Heart right ventricle (tissue), 16 donors: ENCODE measurements around the gene SIRT4. TPM values are rescaled to one million over a fixed set of nuclear protein-coding genes. Genes with fewer than 3 reads are reported as not detected.
A peak's percentile ranks its signal among the peaks of the same experiment; 100 is the strongest.
"Not testable (repeated sequence)": the region's sequence is repeated elsewhere in the genome, so short reads cannot be mapped to it uniquely, and the experiment has no call there.

Experiments used
- ATAC-seq, 8 donors: fragments of 200-7000 bp; cut with Tn5 transposase; one replicate each; pipeline ENCODE4 v1.9.1; 2020; ENCODE audit warnings: mild to moderate bottlenecking in 8 of 8, moderate library complexity in 8 of 8, moderate number of reproducible peaks in 1 of 8
- DNase-seq, 2 donors: peaks; one replicate each; pipeline ENCODE4 v3.0.0-alpha.2; 2020
- H3K27ac ChIP-seq, 10 donors: fragments of 200-600 bp; sonication (generic) in 2 of 10; one replicate each; pipeline versions ENCODE4 v1.5.0 to v1.8.0; 2020 to 2022; ENCODE audit warnings: mild to moderate bottlenecking in 3 of 10
- H3K27me3 ChIP-seq, 7 donors: fragments of 200-600 bp; one replicate each; pipeline ENCODE4 v1.8.0; 2021 to 2022; ENCODE audit warnings: mild to moderate bottlenecking in 2 of 7
- H3K36me3 ChIP-seq, 9 donors: fragments of 200-600 bp; sonication (generic) in 1 of 9; one replicate each; pipeline versions ENCODE4 v1.5.0 to v1.8.0; 2020 to 2022; ENCODE audit warnings: mild to moderate bottlenecking in 2 of 9
- H3K4me1 ChIP-seq, 9 donors: fragments of 200-600 bp; sonication (generic) in 1 of 9; one replicate each; pipeline versions ENCODE4 v1.5.0 to v1.8.0; 2020 to 2022; ENCODE audit warnings: mild to moderate bottlenecking in 4 of 9
- H3K4me3 ChIP-seq, 10 donors: fragments of 200-600 bp; sonication (generic) in 2 of 10; one replicate each; pipeline versions ENCODE4 v1.5.0 to v1.8.0; 2020 to 2022; ENCODE audit warnings: mild to moderate bottlenecking in 7 of 10, moderate library complexity in 2 of 10
- H3K9me3 ChIP-seq, 11 donors: fragments of 200-600 bp in 10 of 11; sonication (generic) in 2 of 11; one replicate each; pipeline versions ENCODE4 v1.5.0 to v1.8.0; 2013 to 2022; ENCODE audit warnings: mild to moderate bottlenecking in 2 of 11, control low read depth in 1 of 11, moderate library complexity in 1 of 11
- CTCF ChIP-seq, 9 donors: fragments of 200-600 bp; sonication (generic) in 2 of 9; IDR thresholded peaks; one replicate each; pipeline versions ENCODE4 v1.5.0 to v1.8.0; 2021 to 2022; ENCODE audit warnings: antibody characterized with exemption in 9 of 9, mild to moderate bottlenecking in 5 of 9, moderate library complexity in 1 of 9
- WGBS, 2 donors: extraction: QIAGEN DNeasy Blood & Tissue Kit; methylation state at CpG; one replicate each; pipeline ENCODE4 v1.1.7; 2013; ENCODE audit warnings: inconsistent platforms in 1 of 2; 5-methylcytosine and 5-hydroxymethylcytosine counted together
- intact Hi-C, 10 donors: fragments of 100-400 bp; cut with DNase I; formaldehyde crosslinking; loops; one replicate each; pipeline versions ENCODE4 v1.11.1 to v1.14.2; 2022
- long read RNA-seq, 3 donors: library from polyadenylated mRNA; unstranded; transcript quantifications; one replicate each; pipeline ENCODE4 v2.0.0, GENCODE V29; 2020 to 2021
- polyA plus RNA-seq, 2 donors: library from polyadenylated mRNA; stranded (reverse); fragments of 200-250 nt; gene quantifications; one replicate each; pipeline ENCODE4 v1.2.3, GENCODE V29; 2013
- total RNA-seq, 10 donors: library from RNA; stranded (reverse); fragmentation: NEBNext Ultra II Directional in 3 of 10; extraction: Animal tissue kit (Norgen Biotek cat#: 25700) in 3 of 10; gene quantifications; one replicate each; pipeline versions ENCODE4 v1.2.1 to v1.2.4, GENCODE V29; 2021 to 2023
- donor health status: Arrhythmogenic right ventricular cardiomyopathy.
- donor health status: ischemic (EF 13 %, LVEDD 7.1; RV severe dilation, severe dysfunction).
- donor health status: healthy with polysubstance abuse.
- donor health status: DM: no; HTN: yes; CAD: no.
- donor health status: DM: no; HTN: no; CAD: no.
- donor health status: ischemic (EF 25% LVEDD 6.9; RV normal size, moderate dysfunction).
- donor health status: ischemic (EF 25% LVEDD 5.7; RV mildly dilated, moderate dysfunction).
- donor health status: healthy.
- donor health status: DM: yes; HTN: yes; CAD: no.
- donor health status: Ischemic cardiomyopathy.
- donor health status: ischemic (EF 35%, LVEDD 5.7; RV mildly dilated, moderate dysfunction).
- donor health status: nonischemic (EF 11% LVEDD 7.7; RV severe dilation, severe dysfunction).
- donor health status: DM: yes; HTN: yes; CAD: no.
- donor health status: PGD.
- donor health status: ischemic (EF 29% LVEDD 5.4; RV normal size, mild dysfunction).
- donor health status: nonischemic (EF 23%, LVEDD 6.1; RV moderate dilation, normal function).

Gene SIRT4
- total RNA-seq (1 to 10 TPM; 3.7 to 9.0 (median 4.7) TPM), polyA plus RNA-seq (1 to 10 TPM; 2.8 to 6.2 TPM)
- long read RNA-seq, donor 1, partial matches to known transcripts = 0 of 2 reads
- long read RNA-seq, donor 1, other reads (novel, unspliced or antisense) = 0 of 2 reads
- long read RNA-seq, donor 2, transcript SIRT4-201 (4 exons, 1,217 nt) = major isoform, 6 of 8 reads
- long read RNA-seq, donor 2, partial matches to known transcripts = 0 of 8 reads
- long read RNA-seq, donor 2, other reads (novel, unspliced or antisense) = 2 of 8 reads
- long read RNA-seq, donor 3, partial matches to known transcripts = 0 of 3 reads
- long read RNA-seq, donor 3, other reads (novel, unspliced or antisense) = 1 of 3 reads

- DNase-seq = peak; percentile 79 to 94
- no peaks in the 10 kb centered on the region for H3K9me3 ChIP-seq
- H3K4me3 ChIP-seq = peak within 1 kb of the TSS; percentile 46 to 82 (median 64)
- H3K36me3 ChIP-seq = no peaks in the 10 kb centered on the region
- peak; percentile 72 to 94 (median 88) for TF ChIP-seq CTCF (IDR thresholded peaks at IDR 0.05)
- ATAC-seq = peak; percentile 88 to 98 (median 98)
- intact Hi-C loops = loop anchor here in 1 of 10 donors (1.0 kb wide), 1 partner anchor 15 kb away; no protein-coding TSS in a partner anchor
- no peaks in the 10 kb centered on the region for H3K27me3 ChIP-seq
- 8% methylated on average over 31 of the region's 31 CpGs for WGBS, 2 donors
- H3K27ac ChIP-seq = peak within 1 kb of the TSS; percentile 27 to 90 (median 79)
- H3K4me1 ChIP-seq = peaks cover 0 to 8% (median 6%) of the 10 kb centered on the region in 9 donors
These were observed at the start of gene SIRT4 for GRCh38 chr12:120301962-120302815. TSS of gene SIRT4 (plus strand) at chr12:120302321. CDS start at chr12:120303562, 1,241 bp downstream.

- intact Hi-C loops, DNase-seq, H3K27me3 ChIP-seq, H3K9me3 ChIP-seq: not testable (repeated sequence)
- Histone ChIP-seq H3K4me3 (peak overlapping the region in 1 of 10 donors; percentile 14), H3K36me3 (peaks cover 0 to 29% (median 0%) of the 10 kb centered on the region in 9 donors), H3K27ac (peak overlapping the region; percentile 75 to 92 (median 86)), H3K4me1 (peaks cover 43 to 100% (median 98%) of the 10 kb centered on the region in 9 donors)
- 72 to 76% methylated on average over 6 of the region's 6 CpGs for WGBS, 2 donors
- peak in 3 of 8 donors; percentile 3 to 38 (median 12) for ATAC-seq
These were observed 48.8 kb upstream of the SIRT4 start for GRCh38 chr12:120253313-120253712.

- peaks cover 0 to 29% (median 0%) of the 10 kb centered on the region in 9 donors for H3K36me3 ChIP-seq
- H3K4me1 ChIP-seq = peaks cover 51 to 100% (median 98%) of the 10 kb centered on the region in 9 donors
- no peak overlapping the region for H3K4me3 ChIP-seq
- H3K27ac ChIP-seq = peak overlapping the region; percentile 75 to 92 (median 86)
- H3K27me3 ChIP-seq = no peaks in the 10 kb centered on the region
- WGBS, 2 donors = 71 to 81% methylated on average over 7 of the region's 7 CpGs
- ATAC-seq = peak in 5 of 8 donors; percentile 17 to 60 (median 45)
- DNase-seq = peak in 1 of 2 donors; percentile 59
- peak in 7 of 9 donors; percentile 9 to 56 (median 40) for TF ChIP-seq CTCF (IDR thresholded peaks at IDR 0.05)
- intact Hi-C loops = no loop called here
- no peaks in the 10 kb centered on the region for H3K9me3 ChIP-seq
These were observed 47.3 kb upstream of the SIRT4 start for GRCh38 chr12:120254809-120255208.

GRCh38 chr12:120257041-120257821, 44.9 kb upstream of the SIRT4 start:
- Histone ChIP-seq H3K4me3 (peak overlapping the region in 2 of 10 donors; percentile 22 to 25), H3K4me1 (peaks cover 50 to 100% (median 98%) of the 10 kb centered on the region in 9 donors), H3K9me3 (no peaks in the 10 kb centered on the region), H3K27me3 (no peaks in the 10 kb centered on the region), H3K36me3 (peaks cover 0 to 29% (median 0%) of the 10 kb centered on the region in 9 donors), H3K27ac (peak overlapping the region; percentile 76 to 92 (median 86))
- ATAC-seq (peak; percentile 78 to 86 (median 80)), DNase-seq (peak; percentile 72 to 78)
- WGBS, 2 donors = 14% methylated on average over 9 of the region's 9 CpGs
- intact Hi-C loops = no loop called here
- TF ChIP-seq CTCF (IDR thresholded peaks at IDR 0.05) = peak in 3 of 9 donors; percentile 6 to 16 (median 8)
